Renal cortex interstitium (tissue), 11 donors: Measurements from ENCODE around the gene ATOH7. TPM values are rescaled to one million over a fixed set of nuclear protein-coding genes. Genes with fewer than 3 reads are reported as not detected.

Source experiments
- DNase-seq, 11 donors: peaks; one replicate each; pipeline ENCODE4 v3.0.0-alpha.2; 2013; ENCODE audit warnings: low read depth in 9 of 11, low spot score in 4 of 11; ENCODE audit errors: extremely low read depth in 1 of 11
- polyA plus RNA-seq, 3 donors: library from polyadenylated mRNA; unstranded; fragments of 120-200 nt; gene quantifications; one replicate each; pipeline ENCODE4 v1.2.1, GENCODE V29; 2013; ENCODE audit not compliant: insufficient read length in 3 of 3

The ATOH7 gene
- polyA plus RNA-seq, 3 donors = 1.2 to 2.0 (median 1.8) TPM

- no peak for DNase-seq
Observed at GRCh38 chr10:68242051-68242450, 10.1 kb upstream of the ATOH7 start.

GRCh38 chr10:68239596-68240150, 7.8 kb upstream of the ATOH7 start:
- no peak for DNase-seq

- DNase-seq = no peak
Observed at GRCh38 chr10:68239069-68239468, 7.2 kb upstream of the ATOH7 start.

- DNase-seq = no peak
Observed at GRCh38 chr10:68238371-68238770, 6.5 kb upstream of the ATOH7 start.

- DNase-seq = no peak
Observed at GRCh38 chr10:68237173-68237572, 5.3 kb upstream of the ATOH7 start.

GRCh38 chr10:68235581-68235980, 3.7 kb upstream of the ATOH7 start:
- no peak for DNase-seq

GRCh38 chr10:68235111-68235510, 3.2 kb upstream of the ATOH7 start:
- DNase-seq = no peak

GRCh38 chr10:68233046-68233445, 1.1 kb upstream of the ATOH7 start:
- no peak for DNase-seq

- DNase-seq = peak; percentile 65 to 75 (median 71)
Observed at GRCh38 chr10:68231106-68231816, 652 bp downstream of the ATOH7 start.

GRCh38 chr10:68230268-68230667, 1.6 kb downstream of the ATOH7 start:
- no peak for DNase-seq

GRCh38 chr10:68224810-68225209, 7.1 kb downstream of the ATOH7 start:
- no peak for DNase-seq

- no peak for DNase-seq
Observed at GRCh38 chr10:68223535-68224165, 8.3 kb downstream of the ATOH7 start.

GRCh38 chr10:68222391-68222790, 9.5 kb downstream of the ATOH7 start:
- DNase-seq = no peak

GRCh38 chr10:68221196-68221595, 10.7 kb downstream of the ATOH7 start:
- DNase-seq = no peak

GRCh38 chr10:68218786-68219185, 13.1 kb downstream of the ATOH7 start:
- no peak for DNase-seq

- no peak for DNase-seq
Observed at GRCh38 chr10:68212721-68213352, 19.1 kb downstream of the ATOH7 start.

- DNase-seq = no peak
Observed at GRCh38 chr10:68211669-68212068, 20.2 kb downstream of the ATOH7 start.

- peak in 8 of 11 donors; percentile 26 to 48 (median 36) for DNase-seq
Observed at GRCh38 chr10:68208424-68209042, 23.4 kb downstream of the ATOH7 start.

GRCh38 chr10:68202960-68203353, 29.0 kb downstream of the ATOH7 start:
- no peak for DNase-seq

- peak in 6 of 11 donors; percentile 8 to 36 (median 26) for DNase-seq
Observed at GRCh38 chr10:68196701-68197100, 35.2 kb downstream of the ATOH7 start.
